IMR-90 (cell line): ENCODE results near the gene TOM1L1. TPM values are rescaled to one million over a fixed set of nuclear protein-coding genes. Genes with fewer than 3 reads are reported as not detected.

ENCODE experiments used
- ATAC-seq: fragments of 200-7000 bp; cut with Tn5 transposase; 2 replicates; pipeline ENCODE4 v1.9.1; 2020; ENCODE audit warnings: low read depth, mild to moderate bottlenecking, moderate library complexity
- BruUV-seq: library from RNA; stranded (reverse); fragments of 400-500 nt; replicated peaks from 2 replicates; lab custom pipeline; 2021; lab: Mats Ljungman, UMichigan
- CTCF ChIA-PET: fragments of 300-600 bp; formaldehyde crosslinking; extraction: SDS; loops from one replicate; lab custom pipeline; 2021; ENCODE audit warnings: antibody characterized with exemption; lab: Yijun Ruan, JAX
- POLR2A ChIA-PET: fragments of 300-600 bp; sonication (Branson Sonifier 250); formaldehyde crosslinking; loops from one replicate; lab custom pipeline; 2022; ENCODE audit warnings: antibody characterized with exemption; ENCODE audit not compliant: unreplicated experiment; lab: Charles Lee
- DNase-seq: peaks from one replicate; pipeline ENCODE4 v3.0.0; 2013
- H2AFZ ChIP-seq: replicated peaks from 2 replicates; pipeline ENCODE3; 2013; ENCODE audit warnings: low read length, mild to moderate bottlenecking; ENCODE audit not compliant: poor library complexity
- H2AK5ac ChIP-seq: 2 replicates; pipeline ENCODE4 v1.6.1; 2013; ENCODE audit warnings: low read depth, low read length, inconsistent platforms
- H2AK9ac ChIP-seq: replicated peaks from 2 replicates; pipeline ENCODE3; 2013; ENCODE audit warnings: mild to moderate bottlenecking, low read depth, low read length, moderate library complexity; ENCODE audit not compliant: poor library complexity
- H2BK120ac ChIP-seq: 2 replicates; pipeline ENCODE4 v1.6.1; 2013; ENCODE audit warnings: low read depth, low read length, inconsistent platforms
- H2BK15ac ChIP-seq: 3 replicates; pipeline ENCODE4 v1.6.1; 2013; ENCODE audit warnings: low read depth, low read length, inconsistent platforms
- H2BK20ac ChIP-seq: 2 replicates; pipeline ENCODE4 v1.6.1; 2013; ENCODE audit warnings: low read depth, mild to moderate bottlenecking, inconsistent platforms, low read length, moderate library complexity
- H2BK5ac ChIP-seq: 2 replicates; pipeline ENCODE4 v1.6.1; 2013; ENCODE audit warnings: mild to moderate bottlenecking, low read depth, low read length, inconsistent platforms; ENCODE audit not compliant: poor library complexity, severe bottlenecking
- H3K14ac ChIP-seq: replicated peaks from 2 replicates; pipeline ENCODE4 v1.6.1; 2013; ENCODE audit warnings: low read depth, low read length, inconsistent platforms
- H3K18ac ChIP-seq: 2 replicates; pipeline ENCODE4 v1.6.1; 2013; ENCODE audit warnings: low read depth, low read length, control low read depth
- H3K23ac ChIP-seq: 2 replicates; pipeline ENCODE4 v1.6.1; 2013; ENCODE audit warnings: low read depth, low read length, inconsistent platforms
- H3K27ac ChIP-seq: 2 replicates; pipeline ENCODE4 v1.5.1; 2013; ENCODE audit warnings: mild to moderate bottlenecking, control low read depth, low read length; ENCODE audit not compliant: insufficient read depth
- H3K27me3 ChIP-seq: 2 replicates; pipeline ENCODE4 v1.6.1; 2013; ENCODE audit warnings: low read length; ENCODE audit not compliant: control insufficient read depth, insufficient read depth
- H3K36me3 ChIP-seq: 2 replicates; pipeline ENCODE4 v1.6.1; 2013; ENCODE audit warnings: low read length, mixed read lengths; ENCODE audit not compliant: control insufficient read depth, insufficient read depth
- H3K4ac ChIP-seq: 2 replicates; pipeline ENCODE4 v1.6.1; 2013; ENCODE audit warnings: low read depth, low read length, inconsistent platforms
- H3K4me1 ChIP-seq: 2 replicates; pipeline ENCODE4 v1.6.1; 2013; ENCODE audit warnings: low read length, mixed read lengths; ENCODE audit not compliant: control insufficient read depth, insufficient read depth
- H3K4me2 ChIP-seq: 2 replicates; pipeline ENCODE4 v1.6.1; 2013; ENCODE audit warnings: low read depth, mild to moderate bottlenecking, control low read depth, low read length, moderate library complexity
- H3K4me3 ChIP-seq: 2 replicates; pipeline ENCODE4 v1.5.1; 2013; ENCODE audit warnings: low read depth, mild to moderate bottlenecking, control low read depth, low read length, moderate library complexity; ENCODE audit not compliant: insufficient read depth
- H3K56ac ChIP-seq: 2 replicates; pipeline ENCODE4 v1.6.1; 2013; ENCODE audit warnings: low read length, inconsistent platforms; ENCODE audit not compliant: insufficient read depth; ENCODE audit errors: extremely low read depth
- H3K79me1 ChIP-seq, 2 experiments: 2 replicates each; pipeline ENCODE4 v1.6.1; 2013; ENCODE audit warnings: low read length in 2 of 2, inconsistent platforms in 1 of 2, low read depth in 1 of 2
- H3K9ac ChIP-seq: 2 replicates; pipeline ENCODE4 v1.6.1; 2013; ENCODE audit warnings: low read depth, low read length, control low read depth
- H3K9me1 ChIP-seq: 2 replicates; pipeline ENCODE4 v1.6.1; 2013; ENCODE audit warnings: low read length, inconsistent platforms; ENCODE audit not compliant: insufficient read depth
- H3K9me3 ChIP-seq: 2 replicates; pipeline ENCODE4 v1.6.1; 2013; ENCODE audit warnings: low read length; ENCODE audit not compliant: control insufficient read depth, insufficient read depth
- H4K20me1 ChIP-seq: 2 replicates; pipeline ENCODE4 v1.6.1; 2013; ENCODE audit warnings: low read length, inconsistent platforms; ENCODE audit not compliant: insufficient read depth
- H4K5ac ChIP-seq: 2 replicates; pipeline ENCODE4 v1.6.1; 2013; ENCODE audit warnings: mild to moderate bottlenecking, low read depth, low read length, control low read depth
- H4K8ac ChIP-seq, 2 experiments: 2 replicates each; pipeline ENCODE4 v1.6.1; 2013; ENCODE audit warnings: low read depth in 2 of 2, low read length in 2 of 2, control low read depth in 1 of 2, inconsistent platforms in 1 of 2
- H4K91ac ChIP-seq: 2 replicates; pipeline ENCODE4 v1.6.1; 2013; ENCODE audit warnings: low read depth, low read length, inconsistent platforms; ENCODE audit not compliant: insufficient read depth
- CHD1 ChIP-seq: IDR thresholded peaks from 2 replicates; pipeline ENCODE4 v1.6.1; 2012; ENCODE audit warnings: low read depth, low read length, improper control_type of control experiment
- RAD21 ChIP-seq: IDR thresholded peaks from 2 replicates; pipeline ENCODE4 v1.6.1; 2012; ENCODE audit warnings: low read length, improper control_type of control experiment
- RCOR1 ChIP-seq: IDR thresholded peaks from 2 replicates; pipeline ENCODE4 v1.6.1; 2012; ENCODE audit warnings: mild to moderate bottlenecking, low read length, improper control_type of control experiment; ENCODE audit not compliant: insufficient replicate concordance
- RFX5 ChIP-seq: IDR thresholded peaks from 2 replicates; pipeline ENCODE4 v1.8.0; 2012; ENCODE audit warnings: low read depth, mild to moderate bottlenecking, low read length, moderate library complexity
- USF2 ChIP-seq: fragments of 150-350 bp; IDR thresholded peaks from 2 replicates; pipeline ENCODE4 v1.6.1; 2017; ENCODE audit warnings: mild to moderate bottlenecking, antibody characterized with exemption, low read length, low read depth
- WGBS, 2 experiments: methylation state at CpG; one replicate each; pipeline versions ENCODE4 v1.1.5 to v1.1.7; 2013; ENCODE audit warnings: missing lambda C conversion rate in 2 of 2; ENCODE audit not compliant: insufficient read length in 1 of 2; ENCODE audit errors: extremely low coverage in 2 of 2; 5-methylcytosine and 5-hydroxymethylcytosine counted together
- dilution Hi-C: fragments of 300-500 bp; cut with HindIII; formaldehyde crosslinking; loops from one replicate; pipeline ENCODE4 v1.14.3; 2018; ENCODE audit warnings: low sequenced_read_pairs; ENCODE audit not compliant: unreplicated experiment
- in situ Hi-C: fragments of 300-500 bp; cut with MboI; formaldehyde crosslinking; loops from 3 replicates; pipeline ENCODE4 v1.14.3; 2019; ENCODE audit warnings: low sequenced_read_pairs, inconsistent platforms, mixed read lengths
- intact Hi-C: fragments of 100-400 bp; cut with micrococcal nuclease; formaldehyde crosslinking; loops from 2 replicates; pipeline ENCODE4 v1.10.0; 2022
- polyA plus RNA-seq, 3 experiments: library from polyadenylated mRNA; depleted of rRNA; stranded (reverse); fragments of >200 nt; gene quantifications; 2 replicates each; pipeline ENCODE4 v1.2.3, GENCODE V29; 2012; ENCODE audit warnings: low replicate concordance in 1 of 3
- total RNA-seq: library from RNA; depleted of rRNA; stranded (reverse); fragments of >200 nt; gene quantifications from 2 replicates; pipeline ENCODE4 v1.2.3, GENCODE V29; 2012

TOM1L1 gene
- total and polyA plus RNA-seq, 2 of the 4 experiments (the other 2 are of a cell fraction) = 13.0 to 20.1 TPM

- H2BK15ac ChIP-seq = no peak overlapping the region
- TF ChIP-seq RAD21 (no peak), RCOR1 (no peak), RFX5 (no peak), CHD1 (no peak), USF2 (no peak)
- no peak overlapping the region for H2BK5ac ChIP-seq
- no peaks in the 10 kb centered on the region for H3K27me3 ChIP-seq
- H3K79me1 ChIP-seq = no peaks in the 10 kb centered on the region
- BruUV-seq = no TSS peak
- no peak overlapping the region for H2AK5ac ChIP-seq
- H3K56ac ChIP-seq = no peak overlapping the region
- CTCF ChIA-PET = no interaction called here
- no peak for ATAC-seq
- H4K20me1 ChIP-seq = no peaks in the 10 kb centered on the region
- no peak overlapping the region for H3K18ac ChIP-seq
- in situ Hi-C loops = no loop called here
- H3K9me3 ChIP-seq = no peaks in the 10 kb centered on the region
- no peak overlapping the region for H4K8ac ChIP-seq
- WGBS, 2 experiments = 80% methylated on average over 1 of the region's 5 CpGs; no CpG with 5 or more reads in 1 of the 2 experiments
- POLR2A ChIA-PET = no interaction called here
- H2BK120ac ChIP-seq = no peak overlapping the region
- no peaks in the 10 kb centered on the region for H3K9me1 ChIP-seq
- H2AFZ ChIP-seq = no peak overlapping the region
- H4K91ac ChIP-seq = no peak overlapping the region
- dilution Hi-C loops = no loop called here
- H3K9ac ChIP-seq = no peak overlapping the region
- H3K23ac ChIP-seq = no peak overlapping the region
- no peak overlapping the region for H3K4ac ChIP-seq
- no peak overlapping the region for H3K14ac ChIP-seq
- H4K5ac ChIP-seq = no peak overlapping the region
- no peak overlapping the region for H2BK20ac ChIP-seq
- H3K4me2 ChIP-seq = no peak overlapping the region
- peaks cover 8% of the 10 kb centered on the region for H3K36me3 ChIP-seq
- no peak overlapping the region for H3K27ac ChIP-seq
- H3K4me1 ChIP-seq = no peaks in the 10 kb centered on the region
- no peak for DNase-seq
- H3K4me3 ChIP-seq = no peak overlapping the region
- no peak overlapping the region for H2AK9ac ChIP-seq
- intact Hi-C loops = no loop called here
Observed at GRCh38 chr17:54937018-54937417, 36.4 kb downstream of the TOM1L1 start.
